NCI-H2029 (cell line): Measurements from ENCODE around the gene LIN28B.
"Not testable (repeated sequence)": the region's sequence is repeated elsewhere in the genome, so short reads cannot be mapped to it uniquely, and the experiment has no call there.

Source experiments
- DNase-seq: peaks from one replicate; lab custom pipeline; 2025; lab: John Stamatoyannopoulos, UW

Gene LIN28B

DNA sequence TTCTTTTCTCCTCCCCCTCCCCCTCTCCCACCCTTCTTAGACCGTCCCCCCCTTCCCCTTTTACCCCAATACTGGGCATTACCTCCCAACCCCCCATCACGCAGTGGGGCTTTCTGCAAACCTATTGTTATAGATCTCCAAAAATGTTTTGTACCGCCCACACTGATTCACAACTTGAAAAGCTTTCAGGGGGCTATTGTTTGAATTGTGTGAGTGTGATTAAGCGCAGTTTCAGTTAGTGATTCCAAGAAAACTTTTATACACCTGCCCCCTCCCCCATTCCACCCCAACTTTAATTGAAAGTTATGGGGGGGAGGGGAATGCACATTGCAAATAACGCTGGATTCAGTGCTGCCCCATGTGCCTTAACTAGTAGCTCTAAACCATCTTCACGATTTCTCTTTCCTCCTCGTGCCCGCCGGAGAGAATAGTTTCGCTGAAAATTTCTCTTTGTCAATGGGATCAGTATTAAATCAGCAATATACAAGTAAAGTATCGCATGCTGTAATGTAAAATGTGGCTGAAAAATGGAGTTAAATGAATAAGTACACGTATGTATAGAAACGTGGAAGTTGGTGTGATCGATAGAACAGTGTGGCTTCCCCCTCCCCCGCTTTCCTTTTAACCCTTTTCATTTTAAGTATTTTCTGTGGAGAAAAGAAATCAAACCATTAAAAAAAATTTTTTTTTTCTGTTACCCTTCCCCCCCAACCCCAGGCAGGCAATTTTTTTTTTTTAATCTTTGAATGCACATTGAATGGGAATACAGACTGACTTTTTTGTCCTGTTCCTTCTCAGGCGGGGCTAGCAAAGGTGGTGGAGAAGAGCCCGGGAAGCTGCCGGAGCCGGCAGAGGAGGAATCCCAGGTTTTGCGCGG lies 632 bp downstream of the LIN28B start:
- DNase-seq = no peak

DNA sequence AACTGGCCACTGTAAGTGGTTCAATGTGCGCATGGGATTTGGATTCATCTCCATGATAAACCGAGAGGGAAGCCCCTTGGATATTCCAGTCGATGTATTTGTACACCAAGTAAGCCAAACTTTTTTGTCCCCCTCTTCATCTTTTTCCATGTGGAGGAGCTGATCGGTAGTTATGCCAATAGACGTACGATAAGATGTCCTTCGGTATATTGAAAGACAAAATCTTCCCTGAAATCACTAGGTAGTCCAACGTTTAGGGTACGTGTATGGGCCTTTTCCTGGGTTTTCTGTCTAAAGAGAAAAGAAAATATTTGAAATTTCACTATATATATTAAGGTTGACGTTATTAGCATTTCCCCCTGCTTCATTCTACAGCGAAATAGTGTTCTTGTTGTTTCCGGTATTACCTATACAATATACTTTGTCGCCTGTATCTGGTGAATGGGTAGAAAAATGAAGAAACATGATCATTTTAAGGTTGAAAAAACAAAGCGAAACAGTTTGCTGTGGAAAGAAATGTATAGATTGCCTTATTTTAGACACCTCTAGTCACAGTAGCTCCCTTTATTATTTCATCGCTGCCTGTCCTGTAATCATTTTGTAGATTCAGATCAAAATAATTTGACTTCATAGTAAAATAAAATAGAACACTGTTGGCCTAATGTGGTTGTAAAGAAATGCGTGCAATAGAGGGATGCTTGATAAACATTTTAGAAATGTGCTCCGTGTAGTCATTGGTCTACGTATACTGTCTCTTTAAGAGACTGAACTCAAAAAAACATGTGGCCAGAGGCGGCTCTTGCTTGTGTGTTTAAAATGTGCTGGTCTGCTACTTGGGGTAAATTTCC lies 1.5 kb downstream of the LIN28B start:
- DNase-seq = no peak

DNA sequence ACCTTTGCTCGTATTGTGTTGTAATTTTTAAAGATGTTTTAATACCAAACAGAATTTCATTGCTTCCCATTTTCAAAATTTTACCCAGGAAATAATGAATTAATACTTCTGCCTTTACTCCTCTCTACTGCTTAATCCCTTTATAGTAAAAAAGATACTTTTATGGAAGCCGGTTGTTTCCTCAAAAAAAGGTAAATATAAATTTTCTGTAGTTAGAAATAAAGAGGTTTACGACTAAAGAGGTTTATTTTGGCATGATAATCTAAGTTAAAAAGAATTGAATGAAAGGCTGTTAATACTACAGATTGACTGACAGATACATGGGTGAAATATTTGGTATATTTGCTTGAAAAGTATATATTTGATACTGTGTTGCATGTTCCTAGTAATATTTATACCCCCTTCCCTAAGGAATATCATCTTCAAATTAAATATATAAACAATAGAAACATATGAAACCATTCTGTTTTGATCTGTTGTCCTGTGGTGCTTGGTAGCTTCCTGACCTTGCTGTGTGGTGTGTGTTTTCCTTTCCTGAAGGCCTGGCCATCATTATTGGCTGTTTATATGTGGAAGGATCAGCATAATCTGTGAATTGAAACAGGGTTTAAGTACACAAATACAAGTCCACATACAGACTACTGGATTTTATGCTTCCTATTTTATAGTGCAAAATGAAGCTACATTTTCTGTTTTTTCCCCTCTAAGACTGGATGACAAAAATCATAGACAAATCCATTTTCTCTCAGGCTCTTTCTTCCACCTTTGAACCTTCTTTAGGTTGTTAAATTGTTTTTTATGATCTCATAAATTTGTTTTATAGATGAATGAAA lies 2.3 kb downstream of the LIN28B start:
- no peak for DNase-seq

DNA sequence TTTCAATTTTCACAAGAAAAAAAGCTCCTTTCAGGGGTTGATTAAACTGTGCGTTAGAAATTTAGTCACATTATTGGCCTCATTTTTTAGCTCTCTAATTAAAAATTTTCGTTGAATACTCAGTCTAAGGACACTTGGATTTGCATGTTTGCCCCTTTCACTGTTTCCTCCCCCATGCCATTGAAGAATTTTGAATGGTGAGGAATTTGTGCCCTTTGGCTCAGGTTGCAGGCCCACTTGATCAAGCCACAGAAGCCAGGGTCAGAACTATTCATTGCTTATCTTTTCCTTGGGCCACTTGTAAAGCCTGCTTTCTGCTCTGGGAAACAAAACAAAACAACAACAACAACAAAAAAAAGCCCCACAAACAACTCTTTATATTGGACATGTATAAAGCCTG lies 12.2 kb downstream of the LIN28B start:
- DNase-seq = no peak

DNA sequence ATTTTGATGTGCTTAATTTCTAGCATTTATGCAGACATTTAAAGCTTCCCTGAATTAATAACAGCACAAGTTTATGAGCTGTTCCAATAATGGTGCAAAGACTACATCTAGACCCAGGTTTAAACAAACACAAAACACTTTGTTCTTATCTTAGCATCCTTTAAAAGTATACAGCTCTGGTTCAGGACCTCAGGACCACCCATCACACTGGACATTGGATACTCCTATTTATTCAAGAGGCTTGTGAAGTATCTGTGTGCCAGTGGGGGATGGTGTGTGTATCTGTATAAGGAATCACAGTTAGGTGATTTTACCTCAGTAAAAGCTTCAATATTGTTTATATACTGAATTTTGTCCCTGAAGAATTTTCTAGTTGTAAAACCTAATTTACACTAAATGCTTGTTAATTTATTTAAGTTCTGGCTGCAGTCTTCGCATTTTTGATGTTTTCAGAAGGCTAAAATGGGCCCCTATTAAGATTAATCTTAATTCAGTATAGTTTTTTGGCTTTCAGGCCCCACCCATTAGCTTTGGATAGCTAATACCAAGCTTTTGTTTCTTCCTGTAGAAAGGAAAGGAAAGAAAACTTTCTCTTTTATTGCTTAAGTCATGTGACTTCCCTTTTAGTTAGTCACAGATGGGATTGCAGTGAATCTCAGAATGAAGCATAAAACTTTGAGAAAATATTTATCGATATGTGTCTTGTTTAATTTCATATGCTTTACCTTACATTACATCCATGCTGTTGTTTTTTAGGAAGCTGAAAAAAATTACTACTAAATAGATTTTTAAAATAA lies 13.1 kb downstream of the LIN28B start:
- DNase-seq = no peak

DNA sequence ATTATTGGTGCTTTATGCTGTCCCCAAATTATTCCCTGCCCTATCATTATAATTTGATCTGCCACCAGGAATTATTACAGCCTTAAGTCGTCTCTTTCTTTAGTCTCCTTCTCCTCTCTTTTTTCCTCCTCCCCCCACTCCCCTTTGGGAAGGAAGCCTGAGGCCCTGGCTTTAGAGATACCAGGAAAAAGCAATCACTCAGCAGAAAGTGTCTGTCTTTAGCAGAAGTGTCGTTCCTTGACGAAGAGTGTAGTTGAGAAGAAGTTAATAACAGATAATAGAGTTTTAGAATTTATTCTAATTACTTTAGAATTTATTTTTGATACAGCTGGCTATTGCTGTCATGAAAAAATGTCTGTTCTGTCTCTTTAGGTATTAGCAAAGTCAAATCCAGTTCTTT lies 16.5 kb downstream of the LIN28B start:
- no peak for DNase-seq

DNA sequence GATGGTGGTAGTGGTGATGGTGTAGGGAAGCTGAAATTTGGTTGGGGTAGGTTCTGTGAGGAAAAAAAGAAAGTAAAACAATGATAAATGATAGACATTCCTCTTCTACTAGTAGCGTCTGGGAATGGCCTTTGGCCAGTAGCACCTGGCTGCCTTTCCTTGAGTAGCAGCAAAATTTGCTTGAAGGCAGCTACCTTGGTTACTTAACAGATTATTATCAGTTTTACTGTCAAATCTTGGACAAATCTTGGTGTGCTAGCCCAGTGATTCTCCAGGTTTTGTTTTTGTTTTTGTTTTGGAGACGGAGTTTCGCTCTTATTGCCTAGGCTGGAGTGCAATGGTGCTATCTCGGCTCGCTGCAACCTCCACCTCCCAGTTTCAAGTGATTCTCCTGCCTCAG lies 26.4 kb downstream of the LIN28B start:
- DNase-seq = no peak

DNA sequence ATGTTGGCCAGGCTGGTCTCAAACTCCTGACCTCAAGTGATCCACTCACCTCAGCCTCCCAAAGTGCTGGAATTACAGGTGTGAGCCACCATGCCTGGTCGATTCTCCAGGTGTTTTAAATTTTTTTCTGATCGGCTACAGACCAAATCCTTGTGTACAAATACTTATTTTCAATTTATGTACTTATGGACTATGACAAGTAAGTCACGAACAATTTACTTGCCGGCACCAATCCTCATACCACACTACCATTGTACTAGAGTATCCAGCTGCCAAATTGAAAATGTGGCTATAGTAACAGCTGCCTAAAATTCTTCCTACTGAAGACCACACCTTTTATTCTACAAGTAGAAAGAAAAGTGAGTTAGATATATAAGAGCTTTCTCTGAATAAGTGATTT lies 26.9 kb downstream of the LIN28B start:
- DNase-seq = no peak

DNA sequence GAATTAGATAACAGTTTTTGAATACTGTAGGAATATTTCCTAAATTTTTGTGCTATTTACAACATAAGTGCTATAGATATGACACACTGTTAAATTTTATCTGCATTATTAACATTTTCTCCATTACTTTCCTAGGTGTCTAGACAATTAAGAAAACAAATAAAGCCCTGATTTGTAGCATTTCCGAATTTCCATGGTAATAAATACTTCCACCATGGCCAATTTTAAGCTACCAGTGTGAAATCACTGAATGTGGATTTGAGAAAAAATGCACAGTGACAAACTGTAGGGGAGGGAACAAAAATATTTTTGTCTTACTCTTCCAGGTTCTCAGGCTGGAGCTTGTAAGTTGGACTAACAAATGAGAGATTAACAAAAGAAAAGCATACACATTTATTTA lies 27.9 kb downstream of the LIN28B start:
- DNase-seq = no peak

DNA sequence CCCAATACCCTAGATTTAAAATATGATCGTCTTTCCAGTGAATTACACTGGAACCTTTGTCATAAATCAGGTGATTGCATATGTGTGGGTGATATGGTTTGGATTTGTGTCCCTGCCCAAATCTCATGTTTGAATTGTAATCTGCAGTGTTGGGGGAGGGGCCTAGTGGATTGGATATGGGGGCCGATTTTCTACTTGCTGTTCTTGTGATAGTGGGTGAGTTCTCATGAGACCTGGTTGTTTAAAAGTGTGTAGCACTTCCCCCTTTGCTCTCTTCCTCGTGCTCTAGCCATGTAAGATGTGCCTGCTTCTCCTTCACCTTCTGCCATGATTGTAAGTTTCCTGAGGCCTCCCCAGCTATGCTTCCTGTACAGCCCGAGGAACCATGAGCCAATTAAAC lies 29.0 kb downstream of the LIN28B start:
- DNase-seq = not testable (repeated sequence)

DNA sequence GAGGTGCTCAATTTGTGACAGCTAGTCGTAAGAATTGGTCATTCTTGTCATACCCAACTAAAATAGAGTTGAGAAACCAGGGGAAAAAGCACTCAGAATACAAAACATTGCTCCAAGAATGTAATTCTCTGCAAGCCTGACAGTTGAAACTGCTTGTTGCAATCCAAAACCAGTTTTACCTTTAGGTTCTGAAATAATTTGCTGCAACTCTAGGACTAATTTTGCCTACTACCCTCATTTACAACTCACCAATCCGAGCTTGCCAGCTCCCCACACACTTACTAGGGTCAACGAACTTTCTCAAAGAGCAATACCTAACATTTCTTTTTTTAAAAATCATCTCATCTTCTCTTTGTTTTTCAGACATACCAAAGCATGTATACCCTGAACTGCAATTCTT lies 29.7 kb downstream of the LIN28B start:
- DNase-seq = no peak

DNA sequence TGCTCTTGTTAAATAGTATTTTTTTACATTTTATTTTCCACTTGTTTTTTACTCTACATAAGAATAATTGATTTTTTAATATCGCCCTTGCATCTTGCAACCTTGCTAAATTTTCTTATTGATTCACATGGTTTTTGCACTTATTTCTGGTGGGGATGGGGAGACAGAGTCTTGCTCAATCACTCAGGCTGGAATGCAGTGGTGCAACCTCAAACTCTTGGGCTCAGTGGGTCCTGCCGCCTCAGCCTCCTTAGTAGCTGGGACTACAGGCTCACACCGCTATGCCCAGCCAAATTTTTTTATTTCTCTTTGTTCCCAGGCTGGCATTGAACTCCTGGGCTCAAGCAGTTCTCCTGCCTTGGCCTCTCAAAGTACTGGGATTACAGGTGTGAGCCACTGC lies 30.3 kb downstream of the LIN28B start:
- no peak for DNase-seq

DNA sequence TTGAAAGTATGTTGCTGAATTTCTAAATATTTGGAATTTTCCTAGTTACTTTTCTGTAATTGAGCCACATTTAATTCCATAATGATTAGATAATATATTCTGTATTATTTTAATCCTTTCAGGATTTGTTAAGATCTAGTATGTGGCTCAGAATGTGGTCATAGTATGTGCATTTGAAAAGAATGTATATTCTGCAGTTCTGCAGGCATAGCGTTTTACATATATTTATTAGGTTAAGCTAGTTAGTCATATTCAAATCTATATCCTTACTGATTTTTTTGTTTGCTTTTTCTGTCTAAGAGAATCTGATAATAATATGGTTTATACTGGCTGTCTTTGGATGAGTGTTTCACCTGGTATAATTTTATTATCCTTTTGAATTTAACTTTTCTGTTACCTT lies 33.2 kb downstream of the LIN28B start:
- DNase-seq = no peak

DNA sequence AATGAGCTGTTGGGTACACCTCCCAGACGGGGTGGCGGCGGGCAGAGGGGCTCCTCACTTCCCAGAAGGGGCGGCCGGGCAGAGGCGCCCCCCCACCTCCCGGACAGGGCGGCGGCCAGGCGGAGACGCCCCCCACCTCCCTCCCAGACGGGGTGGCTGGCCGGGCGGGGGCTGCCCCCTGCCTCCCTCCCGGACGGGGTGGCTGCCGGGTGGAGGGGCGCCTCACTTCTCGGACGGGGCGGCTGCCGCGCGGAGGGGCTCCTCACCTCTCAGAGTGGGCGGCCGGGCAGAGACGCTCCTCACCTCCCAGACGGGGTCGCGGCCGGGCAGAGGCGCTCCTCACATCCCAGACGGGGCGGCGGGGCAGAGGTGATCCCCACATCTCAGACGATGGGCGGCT lies 34.2 kb downstream of the LIN28B start:
- not testable (repeated sequence) for DNase-seq

DNA sequence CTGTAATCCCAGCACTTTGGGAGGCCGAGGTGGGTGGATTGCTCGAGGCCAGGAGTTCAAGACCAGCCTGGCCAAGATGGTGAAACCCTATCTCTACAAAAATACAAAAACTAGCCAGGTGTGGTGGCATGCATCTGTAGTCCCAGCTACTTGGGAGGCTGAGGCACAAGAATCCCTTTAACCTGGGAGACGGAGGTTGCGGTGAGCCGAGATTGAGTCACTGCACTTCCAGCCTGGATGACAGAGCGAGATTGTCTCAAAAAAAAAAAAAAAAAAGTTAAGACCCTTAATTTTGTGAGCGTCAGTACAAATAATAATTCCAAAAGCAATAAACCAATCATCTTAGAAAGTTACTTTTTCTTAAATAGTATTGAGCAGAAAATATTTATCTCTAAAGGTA lies 36.7 kb downstream of the LIN28B start:
- DNase-seq = not testable (repeated sequence)

DNA sequence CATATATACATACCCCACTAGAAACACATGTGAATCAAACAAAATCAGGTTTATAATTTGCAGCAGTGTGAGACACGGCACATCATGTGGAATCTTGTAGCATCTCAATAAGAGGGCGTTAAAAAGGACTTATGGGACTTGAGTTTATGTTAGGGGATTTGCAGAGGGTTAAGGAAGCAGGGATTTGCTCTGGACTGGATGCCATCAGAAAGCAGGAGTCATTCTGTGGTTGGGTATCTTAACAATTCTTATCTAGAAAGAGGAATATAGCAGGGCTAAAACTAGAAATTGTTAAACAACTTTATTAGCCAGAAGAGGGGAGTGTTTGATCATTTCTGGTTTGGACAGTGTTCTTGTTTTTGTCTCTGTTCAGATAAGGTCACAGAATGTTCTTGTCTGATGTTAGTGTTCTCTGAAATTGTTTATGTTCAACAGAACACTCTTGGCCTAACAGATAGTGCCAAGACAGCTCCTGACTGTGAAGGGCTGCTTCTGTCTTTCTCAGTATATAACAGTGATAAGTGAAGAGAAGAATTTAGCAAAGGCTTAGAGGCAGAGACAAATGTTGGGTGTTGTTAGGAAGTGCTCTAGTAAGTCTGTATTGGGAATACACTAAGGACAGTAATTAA lies 39.2 kb downstream of the LIN28B start:
- DNase-seq = no peak

DNA sequence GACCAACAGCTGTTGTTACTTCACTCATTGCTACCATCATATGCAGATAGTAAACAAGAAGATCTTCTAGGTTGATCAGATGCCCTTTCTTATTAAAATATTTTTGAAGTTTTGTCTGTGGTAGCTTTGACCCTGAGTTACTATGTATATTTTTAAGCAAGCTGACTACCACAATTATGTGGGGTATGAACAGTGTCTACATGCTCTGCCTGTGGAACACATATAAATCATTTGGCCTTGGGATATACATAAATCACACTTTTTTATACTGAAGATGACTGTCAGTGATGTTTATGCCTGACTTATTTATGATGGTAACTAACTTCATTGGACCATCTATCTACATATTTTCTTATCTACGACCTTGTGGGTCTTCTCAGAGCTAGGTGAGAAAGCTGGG lies 44.2 kb downstream of the LIN28B start:
- DNase-seq = no peak

DNA sequence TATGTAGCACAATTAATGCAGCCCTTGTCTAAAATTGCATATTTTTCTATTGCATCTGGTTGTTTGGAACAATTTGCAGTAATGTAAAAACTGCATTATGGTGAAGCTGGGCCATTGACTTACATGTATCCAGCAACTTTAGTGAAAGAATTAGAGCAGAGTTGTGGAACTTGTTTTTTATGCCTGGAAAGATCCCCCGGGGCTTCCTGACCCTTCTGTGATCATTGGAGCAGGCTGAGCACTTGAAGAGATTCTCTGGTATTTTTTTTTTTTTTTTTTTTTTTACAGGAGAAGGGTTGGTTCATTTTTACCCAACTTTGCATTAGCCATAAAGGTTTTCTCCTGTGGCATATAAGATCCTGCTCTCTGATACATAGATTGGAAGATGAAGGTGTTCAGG lies 45.0 kb downstream of the LIN28B start:
- DNase-seq = no peak

DNA sequence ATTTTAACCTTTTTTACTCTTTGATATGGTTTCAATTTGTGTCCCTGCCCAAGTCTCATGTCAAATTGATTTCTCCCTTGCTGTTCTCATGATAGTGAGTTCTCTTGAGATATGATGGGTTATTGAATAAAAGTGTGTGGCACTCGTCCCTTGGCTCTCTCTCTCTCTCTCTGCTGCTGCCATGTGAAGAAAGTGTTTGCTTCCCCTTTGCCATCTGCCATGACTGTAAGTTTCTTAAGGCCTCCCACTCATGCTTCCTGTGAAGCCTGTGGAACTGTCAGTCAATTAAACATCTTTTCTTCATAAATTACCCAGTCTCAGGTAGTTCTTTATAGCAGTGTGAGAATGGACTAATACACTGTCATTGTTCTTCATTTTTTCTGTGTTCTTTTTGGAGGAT lies 48.5 kb downstream of the LIN28B start:
- no peak for DNase-seq

DNA sequence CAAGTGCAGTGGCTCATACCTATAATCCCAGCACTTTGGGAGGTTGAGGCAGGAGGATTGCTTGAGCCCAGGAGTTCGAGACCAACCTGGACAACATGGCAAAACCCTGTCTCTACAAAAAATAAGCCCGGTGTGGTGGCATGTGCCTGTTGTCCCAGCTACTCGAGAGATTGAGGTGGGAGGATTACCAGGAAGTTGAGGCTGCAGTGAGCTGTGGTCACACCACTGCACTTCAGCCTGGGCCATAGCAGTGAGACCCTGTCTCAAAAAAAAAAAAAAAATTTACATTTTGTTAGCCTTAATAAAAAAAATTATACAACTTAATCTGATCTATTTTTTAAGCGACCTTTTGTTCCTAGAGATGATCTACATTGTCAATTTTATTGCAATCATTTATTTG lies 56.6 kb downstream of the LIN28B start:
- not testable (repeated sequence) for DNase-seq

DNA sequence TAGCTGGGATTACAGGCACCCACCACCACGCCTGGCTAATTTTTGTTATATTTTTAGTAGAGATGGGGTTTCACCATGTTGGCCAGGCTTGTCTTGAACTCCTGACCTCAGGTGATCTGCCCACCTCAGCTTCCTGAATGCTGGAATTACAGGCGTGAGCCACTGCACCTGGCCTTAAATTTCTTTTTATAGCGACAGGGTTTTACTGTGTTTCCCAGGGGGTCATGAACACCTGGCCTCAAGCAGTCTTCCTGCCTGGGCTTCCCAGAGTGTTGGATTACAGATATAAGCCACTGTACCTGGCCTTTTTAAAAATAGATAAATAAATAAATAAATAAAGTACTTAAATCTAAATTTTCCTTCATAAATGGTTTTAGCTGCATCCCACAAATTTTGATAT lies 57.5 kb downstream of the LIN28B start:
- DNase-seq = no peak
